ENCODE data around the gene ESRRA. TPM values are rescaled to one million over a fixed set of nuclear protein-coding genes. Genes with fewer than 3 reads are reported as not detected.

ESRRA gene
- polyA plus RNA-seq, 3 donors, result 30.1 to 58.1 (median 49.6) TPM

DNA sequence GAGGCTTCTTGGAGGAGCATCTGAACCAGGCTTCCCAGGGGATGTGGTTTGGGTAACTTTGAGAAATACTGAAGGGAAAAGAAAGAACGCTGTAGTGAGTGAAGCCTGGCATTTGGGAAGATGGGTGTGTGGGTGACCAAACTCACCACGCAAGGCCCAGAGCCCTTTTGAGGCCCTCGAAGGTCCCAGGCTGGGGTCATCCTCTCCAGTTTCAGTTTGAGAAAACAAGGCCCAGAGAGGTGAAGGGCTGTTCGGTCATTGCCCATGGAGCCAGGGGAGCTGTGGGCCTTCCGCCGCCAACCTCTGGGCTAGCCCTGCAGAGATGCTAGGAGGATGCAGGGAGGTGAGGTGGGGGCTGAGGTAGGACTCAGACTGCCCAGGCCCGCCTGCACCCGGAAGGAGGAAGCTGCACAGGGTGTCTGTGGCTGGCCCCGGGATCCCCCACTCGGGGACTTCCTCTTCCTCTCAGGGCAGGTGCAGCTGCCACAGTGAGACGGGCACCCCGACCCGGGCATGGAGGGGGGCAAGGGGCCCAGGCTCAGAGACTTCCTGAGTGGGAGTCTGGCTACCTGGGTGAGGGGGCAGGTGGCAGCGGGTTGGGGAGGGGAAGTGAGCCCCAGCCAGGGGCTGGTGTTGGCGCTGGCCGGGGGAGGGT lies 34.6 kb downstream of the ESRRA start, which contains the start of gene CCDC88B:
CCDC88B (plus strand) TSS at position 451 of the 655 bp plus-strand sequence; CDS start at position 514, 63 bp downstream.
- 44 to 87% (median 62%) methylated on average over 16 of the region's 16 CpGs for WGBS, 3 donors
- no peak within 1 kb of the TSS for H3K27ac ChIP-seq (ENCODE audit: low read depth, low read length)

DNA sequence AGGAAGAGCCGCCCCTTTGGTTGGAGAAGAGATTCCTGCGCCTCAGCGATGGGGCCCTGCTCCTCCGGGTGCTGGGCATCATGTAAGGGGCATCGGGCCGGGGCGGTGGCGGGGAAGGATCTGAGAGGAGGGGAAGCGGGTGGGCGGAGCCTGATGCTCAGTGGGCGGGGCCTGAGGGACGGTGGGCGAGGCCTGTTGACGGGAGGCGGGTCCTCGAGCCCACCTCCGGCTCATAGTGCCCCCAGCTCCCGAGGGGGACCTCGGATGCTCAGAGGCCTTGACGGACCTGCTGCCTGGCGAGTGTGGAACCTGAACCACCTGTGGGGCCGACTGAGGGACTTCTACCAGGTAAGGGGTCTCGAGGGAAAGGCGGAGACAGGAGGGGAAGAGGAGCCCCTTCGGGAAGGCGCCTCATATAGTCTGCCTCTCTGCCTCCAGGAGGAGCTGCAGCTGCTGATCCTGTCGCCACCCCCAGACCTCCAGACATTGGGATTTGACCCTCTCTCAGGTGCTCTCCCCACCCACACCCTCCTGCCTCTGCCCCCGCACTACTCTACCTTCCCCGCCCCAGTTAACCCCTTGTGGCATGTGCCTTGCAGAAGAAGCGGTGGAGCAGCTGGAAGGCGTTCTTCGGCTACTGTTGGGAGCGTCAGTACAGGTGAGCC lies 35.5 kb downstream of the ESRRA start:
- no peak overlapping the region for H3K27ac ChIP-seq (ENCODE audit: low read depth, low read length)
- WGBS, 3 donors, result 24 to 32% (median 29%) methylated on average over 28 to 33 of the region's 33 CpGs

DNA sequence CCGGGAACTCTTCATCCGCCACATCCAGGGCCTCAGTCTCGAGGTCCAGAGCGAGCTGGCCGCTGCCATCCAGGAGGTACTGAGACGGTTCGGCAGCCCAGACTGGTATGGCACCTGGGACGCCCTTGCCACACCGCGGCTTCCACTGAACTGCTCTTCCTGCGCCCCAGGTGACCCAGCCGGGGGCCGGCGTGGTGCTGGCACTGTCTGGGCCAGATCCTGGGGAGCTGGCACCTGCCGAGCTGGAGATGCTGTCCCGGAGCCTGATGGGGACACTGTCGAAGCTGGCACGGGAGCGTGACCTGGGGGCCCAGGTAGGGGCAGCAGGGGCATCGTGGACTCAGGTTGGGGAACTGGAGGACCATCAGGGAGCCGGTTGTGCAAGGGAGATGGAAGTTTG lies 36.1 kb downstream of the ESRRA start:
- H3K27ac ChIP-seq (ENCODE audit: low read depth, low read length), result no peak overlapping the region
- 61 to 86% (median 68%) methylated on average over 18 to 21 of the region's 21 CpGs for WGBS, 3 donors

DNA sequence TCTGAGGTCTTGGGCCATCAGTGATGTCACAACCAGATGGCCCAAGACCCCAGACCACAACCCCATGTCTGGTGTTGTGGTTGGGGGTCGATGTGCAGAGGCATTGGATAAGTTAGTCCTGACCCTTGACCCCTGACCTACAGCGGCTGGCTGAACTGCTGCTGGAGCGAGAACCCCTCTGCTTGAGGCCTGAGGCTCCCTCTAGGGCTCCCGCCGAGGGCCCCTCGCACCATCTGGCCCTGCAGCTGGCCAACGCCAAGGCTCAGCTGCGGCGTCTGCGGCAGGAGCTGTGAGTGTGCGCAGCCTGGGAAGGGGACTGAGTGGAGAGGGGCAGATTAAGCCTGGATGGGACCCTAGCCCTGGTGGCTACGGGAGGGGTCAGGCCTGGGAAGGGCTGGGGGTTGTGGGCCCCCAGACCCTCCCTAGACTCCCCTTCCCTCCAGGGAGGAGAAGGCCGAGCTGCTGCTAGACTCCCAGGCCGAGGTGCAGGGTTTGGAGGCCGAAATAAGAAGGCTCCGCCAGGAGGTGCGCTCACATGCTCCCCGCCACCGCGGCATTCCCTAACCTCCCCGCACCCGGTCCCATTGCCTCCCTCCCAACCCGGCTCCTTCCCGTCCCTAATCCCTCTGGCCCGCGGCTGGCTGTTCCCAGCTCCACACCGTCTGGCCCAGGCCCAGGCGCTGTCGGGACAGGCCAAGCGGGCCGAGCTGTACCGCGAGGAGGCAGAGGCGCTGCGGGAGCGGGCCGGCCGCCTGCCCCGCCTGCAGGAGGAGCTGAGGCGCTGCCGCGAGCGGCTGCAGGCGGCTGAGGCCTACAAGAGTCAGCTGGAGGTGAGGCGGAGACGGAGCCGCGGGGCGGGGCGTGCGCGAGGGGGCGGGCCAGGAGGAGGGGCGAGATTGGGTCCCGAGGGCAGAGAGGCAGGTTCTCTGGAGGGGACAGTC lies 36.8 kb downstream of the ESRRA start:
- 18 to 23% (median 21%) methylated on average over 50 to 55 of the region's 55 CpGs for WGBS, 3 donors
- no peak overlapping the region for H3K27ac ChIP-seq (ENCODE audit: low read depth, low read length)

DNA sequence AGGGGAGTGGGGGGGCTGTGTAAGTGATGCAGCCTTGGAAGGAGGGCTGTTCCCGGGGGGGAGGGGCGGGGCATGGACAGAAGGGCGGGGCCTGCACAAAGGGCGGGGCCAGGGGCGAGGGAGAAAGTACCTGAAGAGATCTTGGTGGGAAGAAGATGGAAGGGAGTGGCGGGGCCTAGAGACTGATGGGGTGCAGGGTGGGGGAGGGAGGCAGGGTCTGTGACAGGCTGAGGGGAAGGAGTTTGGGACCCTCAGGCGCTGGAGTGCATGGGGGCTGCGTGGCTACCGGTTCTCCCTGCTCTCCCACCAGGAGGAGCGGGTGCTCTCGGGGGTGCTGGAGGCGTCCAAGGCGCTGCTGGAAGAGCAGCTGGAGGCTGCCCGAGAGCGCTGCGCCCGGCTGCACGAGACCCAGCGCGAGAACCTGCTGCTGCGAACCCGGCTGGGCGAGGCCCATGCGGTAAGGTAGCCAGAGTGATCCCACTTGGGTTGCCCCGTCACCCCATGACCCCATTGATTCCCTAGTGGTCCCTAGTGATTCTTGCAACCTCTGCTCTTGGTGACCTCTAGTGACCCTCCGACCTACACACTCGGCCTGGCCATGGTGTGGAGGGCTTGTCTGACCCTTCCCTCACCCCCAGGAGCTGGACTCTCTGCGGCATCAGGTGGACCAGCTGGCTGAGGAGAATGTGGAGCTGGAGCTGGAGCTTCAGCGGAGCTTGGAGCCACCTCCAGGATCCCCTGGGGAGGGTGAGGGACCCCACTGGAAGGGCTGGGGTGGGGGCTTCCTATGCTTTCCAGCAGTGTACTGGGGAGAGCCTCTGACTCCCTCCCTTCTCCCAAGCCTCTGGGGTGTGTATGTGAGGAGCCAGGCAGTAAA lies 37.8 kb downstream of the ESRRA start:
- no peak overlapping the region for H3K27ac ChIP-seq (ENCODE audit: low read depth, low read length)
- WGBS, 3 donors, result 64 to 69% (median 65%) methylated on average over 17 to 29 of the region's 29 CpGs

DNA sequence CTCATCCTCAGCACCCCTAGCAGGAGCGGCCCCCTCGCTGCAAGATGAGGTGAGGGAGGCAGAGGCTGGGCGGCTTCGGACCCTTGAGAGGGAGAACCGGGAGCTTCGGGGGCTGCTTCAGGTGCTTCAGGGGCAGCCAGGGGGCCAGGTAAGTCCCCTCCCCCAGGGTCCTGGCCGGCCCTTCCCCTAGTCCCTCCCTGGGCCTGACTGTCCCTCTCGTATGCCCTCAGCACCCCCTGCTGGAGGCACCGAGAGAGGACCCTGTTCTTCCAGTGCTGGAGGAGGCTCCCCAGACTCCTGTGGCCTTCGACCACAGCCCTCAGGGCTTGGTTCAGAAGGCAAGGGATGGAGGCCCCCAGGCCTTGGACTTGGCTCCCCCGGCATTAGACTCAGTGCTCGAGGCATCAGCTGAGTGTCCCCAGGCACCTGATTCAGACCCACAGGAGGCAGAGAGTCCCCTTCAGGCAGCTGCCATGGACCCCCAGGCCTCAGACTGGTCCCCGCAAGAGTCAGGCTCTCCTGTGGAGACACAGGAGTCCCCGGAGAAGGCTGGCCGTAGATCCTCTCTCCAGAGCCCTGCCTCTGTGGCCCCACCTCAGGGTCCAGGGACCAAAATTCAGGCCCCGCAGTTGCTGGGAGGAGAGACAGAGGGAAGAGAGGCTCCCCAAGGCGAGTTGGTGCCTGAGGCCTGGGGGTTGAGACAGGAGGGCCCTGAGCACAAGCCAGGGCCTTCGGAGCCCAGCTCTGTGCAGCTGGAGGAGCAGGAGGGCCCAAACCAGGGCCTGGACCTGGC lies 38.6 kb downstream of the ESRRA start:
- 78 to 88% (median 87%) methylated on average over 16 to 18 of the region's 18 CpGs for WGBS, 3 donors
- no peak overlapping the region for H3K27ac ChIP-seq (ENCODE audit: low read depth, low read length)

DNA sequence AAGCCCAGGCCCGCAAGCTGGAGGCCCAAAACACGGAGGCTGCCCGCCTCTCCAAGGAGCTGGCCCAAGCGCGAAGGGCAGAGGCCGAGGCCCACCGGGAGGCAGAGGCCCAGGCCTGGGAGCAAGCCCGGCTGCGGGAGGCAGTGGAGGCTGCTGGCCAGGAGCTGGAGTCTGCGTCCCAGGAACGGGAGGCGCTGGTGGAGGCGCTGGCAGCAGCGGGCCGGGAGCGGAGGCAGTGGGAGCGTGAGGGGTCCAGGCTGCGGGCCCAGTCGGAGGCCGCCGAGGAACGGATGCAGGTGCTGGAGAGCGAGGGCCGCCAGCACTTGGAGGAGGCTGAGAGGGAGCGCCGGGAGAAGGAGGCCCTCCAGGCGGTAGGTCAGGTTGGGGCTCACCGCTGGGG lies 39.5 kb downstream of the ESRRA start:
- WGBS, 3 donors, result 94 to 95% (median 95%) methylated on average over 23 to 28 of the region's 28 CpGs

DNA sequence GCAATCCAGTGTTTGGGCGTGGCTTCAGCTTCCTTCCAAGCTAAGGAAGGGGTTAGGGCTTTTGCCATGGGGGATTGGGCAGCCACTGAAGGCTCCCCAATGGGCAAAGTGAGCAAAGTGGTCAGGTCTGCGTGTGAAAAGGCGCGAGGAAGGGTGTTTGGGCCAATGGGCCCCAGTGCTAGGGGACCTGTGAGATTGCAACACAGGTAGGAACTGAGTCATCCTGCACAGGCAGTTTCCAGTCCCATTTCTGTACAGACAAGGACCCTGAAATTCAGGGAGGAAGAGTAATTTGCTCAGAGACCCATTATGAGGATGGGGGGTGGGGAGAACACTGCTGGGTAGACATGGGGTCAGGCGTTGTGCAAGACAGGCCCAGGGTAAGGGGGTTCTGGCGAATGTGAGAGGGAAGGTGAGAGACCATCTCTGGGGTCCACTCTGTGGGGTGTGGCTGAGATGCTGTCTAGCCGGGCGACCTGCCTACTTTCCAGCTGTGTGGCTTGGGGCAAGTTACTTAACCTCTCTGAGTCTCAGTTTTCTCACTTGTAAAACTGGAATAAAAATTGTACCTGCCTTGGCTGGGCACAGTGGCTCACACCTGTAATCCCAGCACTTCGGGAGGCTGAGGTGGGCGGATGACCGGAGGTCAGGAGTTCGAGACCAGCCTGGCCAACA lies 42.0 kb downstream of the ESRRA start:
- H3K27ac ChIP-seq (ENCODE audit: low read depth, low read length), result no peak overlapping the region
- WGBS, 3 donors, result 76 to 89% (median 86%) methylated on average over 12 of the region's 12 CpGs

More for the DNA sequence above, 39.5 kb downstream of the ESRRA start:
- H3K27ac ChIP-seq (ENCODE audit: low read depth, low read length), result no peak overlapping the region

DNA sequence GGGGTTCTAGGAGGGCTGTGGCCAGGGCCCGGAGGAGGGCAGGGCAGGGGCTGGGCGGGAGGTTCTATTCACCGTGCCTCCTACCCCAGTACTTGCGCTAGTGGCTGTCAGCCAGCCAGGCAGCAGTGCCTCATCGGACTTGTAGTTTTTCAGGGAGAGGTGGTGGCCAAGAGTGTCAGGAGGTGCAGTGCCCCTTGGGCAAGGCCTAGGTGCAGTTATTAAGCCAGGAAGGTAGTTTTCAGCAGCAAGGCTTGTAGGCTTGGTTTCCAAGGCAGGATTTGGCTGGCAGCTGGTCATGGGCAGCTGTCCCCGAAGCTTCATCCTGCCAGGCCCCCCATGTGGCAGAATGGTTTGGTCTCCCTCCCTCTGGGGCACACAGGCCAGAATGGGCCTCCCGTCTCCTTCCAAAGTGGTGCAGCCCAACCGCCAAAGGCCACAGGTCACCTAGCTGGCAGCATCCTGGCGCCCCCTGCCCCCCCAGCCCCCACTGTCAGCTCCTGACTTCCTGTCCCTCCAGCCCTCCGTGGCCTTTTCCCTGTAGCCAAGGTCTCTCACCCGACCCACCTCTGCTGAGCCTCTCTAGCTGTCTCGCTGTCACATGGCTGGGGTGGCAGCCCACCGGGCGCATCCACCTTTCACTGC lies 43.2 kb downstream of the ESRRA start:
- WGBS, 3 donors, result 63 to 79% (median 65%) methylated on average over 13 to 14 of the region's 14 CpGs
- no peak overlapping the region for H3K27ac ChIP-seq (ENCODE audit: low read depth, low read length)

DNA sequence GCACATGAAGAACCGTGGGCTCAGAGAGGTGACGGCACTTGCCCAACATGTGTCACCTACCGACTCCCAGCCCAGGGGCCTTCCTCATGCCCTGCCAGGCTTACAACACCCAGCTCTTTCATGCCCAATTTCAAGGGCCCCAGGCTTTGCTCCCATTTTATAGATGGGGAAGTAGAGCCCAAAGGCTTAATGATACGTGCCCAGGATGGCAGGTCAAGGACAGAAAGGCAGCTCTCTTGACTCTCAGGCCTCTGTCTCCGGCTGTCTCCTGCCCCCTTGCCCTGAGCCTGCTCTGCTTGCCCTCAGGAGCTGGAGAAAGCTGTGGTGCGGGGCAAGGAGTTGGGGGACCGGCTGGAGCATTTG lies 43.7 kb downstream of the ESRRA start:
- H3K27ac ChIP-seq (ENCODE audit: low read depth, low read length), result no peak overlapping the region
- WGBS, 3 donors, result 84 to 89% (median 87%) methylated on average over 7 of the region's 7 CpGs

DNA sequence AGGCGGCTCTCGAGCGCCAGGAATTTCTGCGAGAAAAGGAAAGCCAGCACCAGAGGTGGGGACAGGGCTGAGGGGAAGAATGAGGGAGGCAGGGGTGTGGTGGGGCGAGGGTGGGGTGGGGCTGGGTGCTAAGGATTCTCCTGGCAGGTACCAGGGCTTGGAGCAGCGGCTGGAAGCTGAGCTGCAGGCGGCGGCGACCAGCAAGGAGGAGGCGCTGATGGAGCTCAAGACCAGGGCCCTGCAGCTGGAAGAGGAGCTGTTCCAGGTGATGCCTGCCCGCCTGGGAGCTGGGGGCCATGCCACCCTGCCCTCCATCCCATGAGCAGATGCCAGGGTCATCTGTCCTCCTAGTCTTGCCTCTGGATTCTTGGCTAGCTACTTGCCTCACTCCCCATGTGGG lies 44.1 kb downstream of the ESRRA start:
- WGBS, 3 donors, result 86 to 93% (median 89%) methylated on average over 11 of the region's 11 CpGs

DNA sequence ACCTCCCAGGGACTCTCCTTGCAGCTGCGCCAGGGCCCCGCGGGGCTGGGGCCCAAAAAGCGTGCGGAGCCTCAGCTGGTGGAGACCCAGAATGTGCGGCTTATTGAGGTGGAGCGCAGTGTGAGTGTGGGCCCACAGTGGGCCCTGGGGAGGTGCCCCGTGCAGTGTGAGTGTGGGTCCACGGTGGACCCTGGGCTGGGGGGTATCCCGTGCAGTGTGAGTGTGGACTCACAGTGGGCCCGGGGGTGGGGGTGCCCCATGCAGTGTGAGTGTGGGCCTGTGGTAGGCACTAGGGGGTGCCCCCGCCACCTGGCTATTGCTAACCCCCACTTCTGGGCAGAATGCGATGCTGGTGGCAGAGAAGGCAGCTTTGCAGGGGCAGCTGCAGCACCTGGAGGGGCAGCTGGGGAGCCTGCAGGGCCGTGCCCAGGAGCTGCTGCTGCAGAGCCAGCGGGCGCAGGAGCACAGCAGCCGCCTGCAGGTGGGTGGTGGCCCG lies 45.9 kb downstream of the ESRRA start:
- 87 to 94% (median 91%) methylated on average over 16 to 18 of the region's 18 CpGs for WGBS, 3 donors
- no peak overlapping the region for H3K27ac ChIP-seq (ENCODE audit: low read depth, low read length)

More for the DNA sequence above, 44.1 kb downstream of the ESRRA start:
- no peak overlapping the region for H3K27ac ChIP-seq (ENCODE audit: low read depth, low read length)

DNA sequence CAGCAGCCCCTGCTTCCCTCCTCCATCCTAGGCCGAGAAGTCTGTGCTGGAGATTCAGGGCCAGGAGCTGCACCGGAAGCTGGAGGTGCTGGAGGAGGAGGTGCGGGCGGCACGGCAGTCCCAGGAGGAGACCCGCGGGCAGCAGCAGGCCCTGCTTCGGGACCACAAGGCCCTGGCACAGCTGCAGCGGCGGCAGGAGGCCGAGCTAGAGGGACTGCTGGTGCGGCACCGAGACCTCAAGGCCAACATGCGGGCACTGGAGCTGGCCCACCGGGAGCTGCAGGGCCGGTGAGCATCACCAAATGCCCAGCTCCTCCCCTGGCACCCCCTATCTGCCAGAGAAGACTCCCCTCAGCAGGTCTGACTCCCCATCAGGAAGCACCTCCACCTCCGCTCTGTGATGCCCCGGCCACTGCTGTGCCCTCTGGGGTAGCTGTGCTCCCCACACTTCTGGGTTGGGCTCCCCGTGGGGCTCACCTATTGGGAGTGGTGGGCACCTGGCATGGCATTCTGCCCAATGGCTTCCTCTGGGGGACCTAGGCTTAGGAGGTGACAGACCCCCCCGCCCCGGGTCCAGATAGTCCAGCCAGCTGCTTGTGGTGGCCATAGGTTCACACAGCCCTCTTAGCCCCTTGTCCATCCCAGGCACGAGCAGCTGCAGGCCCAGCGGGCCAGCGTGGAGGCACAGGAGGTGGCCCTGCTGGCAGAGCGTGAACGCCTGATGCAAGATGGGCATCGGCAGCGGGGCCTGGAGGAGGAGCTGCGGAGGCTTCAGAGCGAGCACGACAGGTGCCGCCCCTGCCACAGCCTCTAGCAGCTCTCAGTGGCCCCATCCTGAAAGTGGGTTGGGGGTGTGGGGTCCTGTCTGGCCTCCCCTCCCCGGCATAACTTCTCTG lies 47.0 kb downstream of the ESRRA start:
- 90 to 92% (median 92%) methylated on average over 32 to 33 of the region's 33 CpGs for WGBS, 3 donors
- H3K27ac ChIP-seq (ENCODE audit: low read depth, low read length), result no peak overlapping the region

DNA sequence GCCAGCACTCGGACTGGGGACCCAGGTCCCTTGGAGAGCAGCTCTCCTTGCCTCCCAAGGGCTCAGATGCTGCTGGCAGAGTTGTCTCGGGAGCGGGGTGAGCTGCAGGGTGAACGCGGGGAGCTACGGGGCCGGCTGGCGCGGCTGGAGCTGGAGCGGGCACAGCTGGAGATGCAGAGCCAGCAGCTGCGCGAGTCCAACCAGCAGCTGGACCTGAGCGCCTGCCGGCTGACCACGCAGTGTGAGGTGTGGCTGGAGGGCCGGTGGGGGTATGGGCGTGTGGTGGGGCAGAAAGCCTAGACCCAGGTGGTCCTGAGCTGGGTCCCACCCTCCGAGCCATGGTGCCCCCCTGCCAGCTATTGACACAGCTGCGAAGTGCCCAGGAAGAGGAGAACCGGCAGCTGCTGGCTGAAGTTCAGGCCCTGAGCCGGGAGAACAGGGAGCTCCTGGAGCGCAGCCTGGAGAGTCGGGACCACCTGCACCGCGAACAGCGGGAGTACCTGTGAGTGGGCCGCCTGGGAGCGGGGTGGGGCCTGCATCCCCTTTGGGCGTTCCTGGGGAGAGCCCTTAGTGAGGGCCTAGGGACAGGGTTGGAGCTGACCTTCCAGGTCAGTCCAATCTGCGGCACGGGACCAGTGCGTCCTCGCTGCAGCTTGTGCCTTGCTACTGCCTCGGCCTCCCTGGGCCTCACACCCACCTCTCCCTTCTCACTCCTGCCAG lies 47.8 kb downstream of the ESRRA start:
- WGBS, 3 donors, result 57 to 90% (median 86%) methylated on average over 31 to 34 of the region's 34 CpGs

More for the DNA sequence above, 47.8 kb downstream of the ESRRA start:
- no peak overlapping the region for H3K27ac ChIP-seq (ENCODE audit: low read depth, low read length)
